Lung (tissue), 12 donors: ENCODE results near the gene ZNF766. TPM values are rescaled to one million over a fixed set of nuclear protein-coding genes. Genes with fewer than 3 reads are reported as not detected.
A peak's percentile ranks its signal among the peaks of the same experiment; 100 is the strongest.

Experiments
- ATAC-seq: fragments of 200-7000 bp; cut with Tn5 transposase; one replicate; pipeline ENCODE4 v1.9.1; 2020; ENCODE audit warnings: moderate number of reproducible peaks; ENCODE audit not compliant: insufficient read depth, low FRiP score
- DNase-seq, 3 donors: peaks; one replicate each; pipeline ENCODE4 v3.0.0-alpha.2; 2013 to 2017
- H3K27ac ChIP-seq, 2 donors: one replicate each; pipeline ENCODE4 v1.5.1; 2013; ENCODE audit warnings: mild to moderate bottlenecking in 2 of 2, moderate library complexity in 2 of 2, control low read depth in 1 of 2, inconsistent platforms in 1 of 2, low read depth in 1 of 2, low read length in 1 of 2
- H3K27me3 ChIP-seq, 3 donors: one replicate each; pipeline ENCODE4 v1.5.1; 2013; ENCODE audit warnings: low read length in 2 of 3; ENCODE audit not compliant: control insufficient read depth in 3 of 3, insufficient read depth in 3 of 3
- H3K36me3 ChIP-seq, 4 donors: one replicate each; pipeline ENCODE4 v1.5.1; 2013; ENCODE audit warnings: low read length in 4 of 4, mild to moderate bottlenecking in 1 of 4, moderate library complexity in 1 of 4; ENCODE audit not compliant: control insufficient read depth in 4 of 4, insufficient read depth in 4 of 4
- H3K4me1 ChIP-seq, 5 donors: one replicate each; pipeline ENCODE4 v1.5.1; 2013; ENCODE audit warnings: low read length in 5 of 5, mild to moderate bottlenecking in 2 of 5, moderate library complexity in 1 of 5; ENCODE audit not compliant: control insufficient read depth in 5 of 5, insufficient read depth in 5 of 5
- H3K4me3 ChIP-seq: one replicate; pipeline ENCODE4 v1.5.1; 2013; ENCODE audit warnings: mild to moderate bottlenecking, control low read depth, moderate library complexity
- H3K9ac ChIP-seq, 2 donors: one replicate each; pipeline ENCODE4 v1.5.1; 2013; ENCODE audit warnings: low read length in 2 of 2, control low read depth in 1 of 2; ENCODE audit not compliant: insufficient read depth in 1 of 2
- H3K9me3 ChIP-seq, 4 donors: one replicate each; pipeline ENCODE4 v1.5.1; 2013; ENCODE audit warnings: low read length in 3 of 4, mild to moderate bottlenecking in 1 of 4, moderate library complexity in 1 of 4; ENCODE audit not compliant: control insufficient read depth in 4 of 4, insufficient read depth in 3 of 4
- CTCF ChIP-seq: IDR thresholded peaks from 2 replicates; pipeline ENCODE4 v1.5.1; 2012; ENCODE audit warnings: mild to moderate bottlenecking; ENCODE audit errors: control extremely low read depth, extremely low read depth
- WGBS, 2 donors: extraction: QIAGEN DNeasy Blood & Tissue Kit; methylation state at CpG; one replicate each; pipeline ENCODE4 v1.1.7; 2013; 5-methylcytosine and 5-hydroxymethylcytosine counted together
- polyA plus RNA-seq, 2 donors: library from polyadenylated mRNA; stranded (reverse); fragments of 200-250 nt; gene quantifications; one replicate each; pipeline ENCODE4 v1.2.1, GENCODE V29; 2013
- total RNA-seq, 2 donors: library from RNA; depleted of rRNA in 1 of 2; stranded (reverse); fragments of >200 nt in 1 of 2; gene quantifications; one replicate each; pipeline ENCODE4 v1.2.1, GENCODE V29; 2014 to 2021
- donor health status: control.
- donor health status: control.
- donor health status: Bipolar disorder and iron deficiency.
- donor health status: healthy.
- donor health status: DM: yes; HTN: yes; CAD: no.

ZNF766 gene
- total and polyA plus RNA-seq, 4 donors: 3.2 to 14.9 (median 8.5) TPM

GRCh38 chr19:52331757-52332156, 62.4 kb downstream of the ZNF766 start:
- no peak overlapping the region for H3K27ac ChIP-seq
- H3K9ac ChIP-seq: no peak overlapping the region
- H3K4me1 ChIP-seq: peaks cover 0 to under 1% (median 0%) of the 10 kb centered on the region in 5 donors
- no peaks in the 10 kb centered on the region for H3K27me3 ChIP-seq
- no peak for TF ChIP-seq CTCF
- H3K36me3 ChIP-seq: no peaks in the 10 kb centered on the region
- WGBS, 2 donors: 83 to 88% methylated on average over 10 of the region's 10 CpGs
- H3K9me3 ChIP-seq: peaks cover 0 to 48% (median 24%) of the 10 kb centered on the region in 4 donors
- DNase-seq (peak in 1 of 3 donors; percentile 16), ATAC-seq (no peak)
- H3K4me3 ChIP-seq: no peak overlapping the region

- Histone ChIP-seq H3K9ac (peak overlapping the region in 1 of 2 donors; percentile 28), H3K27me3 (no peaks in the 10 kb centered on the region), H3K27ac (peak overlapping the region; percentile 79 to 92), H3K36me3 (peaks cover 0 to 2% (median 0%) of the 10 kb centered on the region in 4 donors), H3K4me3 (peak overlapping the region; percentile 73), H3K4me1 (peaks cover 0 to 9% (median 2%) of the 10 kb centered on the region in 5 donors), H3K9me3 (peaks cover 0 to 36% (median 19%) of the 10 kb centered on the region in 4 donors)
- WGBS, 2 donors: 52 to 53% methylated on average over 9 of the region's 9 CpGs
- DNase-seq (no peak), ATAC-seq (no peak)
- no peak for TF ChIP-seq CTCF
Observed at GRCh38 chr19:52335768-52336116, 66.4 kb downstream of the ZNF766 start.

GRCh38 chr19:52336117-52336790, 66.9 kb downstream of the ZNF766 start, which contains the start of gene ZNF610:
TSS of gene ZNF610 (plus strand) at chr19:52336243. CDS start at chr19:52349173, 12,930 bp downstream.
- H3K9me3 ChIP-seq: peaks cover 0 to 34% (median 15%) of the 10 kb centered on the region in 4 donors
- ATAC-seq (peak; percentile 96), DNase-seq (peak; percentile 91 to 93 (median 92))
- H3K4me3 ChIP-seq: peak within 1 kb of the TSS; percentile 73
- H3K27me3 ChIP-seq: no peaks in the 10 kb centered on the region
- TF ChIP-seq CTCF: no peak
- H3K9ac ChIP-seq: peak within 1 kb of the TSS; percentile 89 to 90
- WGBS, 2 donors: 1% methylated on average over 55 of the region's 55 CpGs
- peaks cover 0 to 2% (median 0%) of the 10 kb centered on the region in 4 donors for H3K36me3 ChIP-seq
- peaks cover 0 to 9% (median 2%) of the 10 kb centered on the region in 5 donors for H3K4me1 ChIP-seq
- peak within 1 kb of the TSS; percentile 79 to 92 for H3K27ac ChIP-seq
